GM21576 (cell line): ENCODE data around the gene CENPX.

Experiments
- ATAC-seq: cut with Tn5 transposase; IDR thresholded peaks from one replicate; pipeline ENCODE4 v1.9.1; 2021; ENCODE audit warnings: mild to moderate bottlenecking, moderate library complexity; ENCODE audit not compliant: unreplicated experiment

The CENPX gene

GRCh38 chr17:82025401-82026107 is 2.9 kb upstream of the CENPX start:
- no peak for ATAC-seq

- ATAC-seq, result no peak
Observed at GRCh38 chr17:82024859-82025258, 2.2 kb upstream of the CENPX start.

DNA sequence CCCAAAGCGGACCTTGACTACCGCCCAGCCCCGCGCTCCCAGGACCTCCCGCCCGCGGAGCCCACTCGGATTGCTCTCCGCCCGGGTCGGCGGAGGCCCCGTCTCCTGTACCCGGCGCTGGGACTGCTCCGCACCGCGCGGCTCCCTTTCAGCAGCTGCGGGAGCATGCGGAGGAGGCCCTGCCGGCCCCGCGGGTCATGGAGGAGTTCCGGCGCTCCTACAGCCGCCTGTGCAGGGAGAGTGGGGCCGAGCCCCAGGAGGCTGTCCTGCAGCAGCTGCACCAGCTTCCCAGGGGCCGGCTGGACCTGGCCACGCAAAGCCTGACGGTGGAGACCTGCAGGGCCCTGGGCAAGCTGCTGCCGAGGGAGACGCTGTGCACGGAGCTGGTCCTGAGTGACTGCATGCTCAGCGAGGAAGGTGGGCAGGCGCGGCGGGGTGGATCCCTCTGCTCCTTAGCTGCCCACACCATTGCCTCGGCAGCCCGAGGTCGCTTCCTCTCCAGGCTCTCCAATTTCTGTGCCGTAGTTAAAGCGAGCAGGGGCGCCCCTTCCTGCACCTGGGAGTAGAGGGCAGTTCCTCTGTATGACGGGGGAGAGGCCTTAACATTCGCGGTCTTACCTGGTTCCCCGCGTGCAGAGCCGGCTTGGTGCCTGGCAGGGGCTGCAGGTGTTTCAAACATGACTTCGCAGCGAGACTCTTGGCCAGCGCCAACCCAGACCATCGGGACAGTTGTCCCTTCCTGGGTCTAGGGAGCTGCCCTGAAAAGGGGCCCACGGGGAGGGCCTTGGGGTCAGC is 966 bp upstream of the CENPX start:
- ATAC-seq, result peak; percentile 4

- peak; percentile 85 for ATAC-seq
Observed at GRCh38 chr17:82022981-82023446, 336 bp upstream of the CENPX start, which contains the start of gene LRRC45. LRRC45 (plus strand) TSS chr17:82023305; CDS start chr17:82023644, 339 bp downstream.

DNA sequence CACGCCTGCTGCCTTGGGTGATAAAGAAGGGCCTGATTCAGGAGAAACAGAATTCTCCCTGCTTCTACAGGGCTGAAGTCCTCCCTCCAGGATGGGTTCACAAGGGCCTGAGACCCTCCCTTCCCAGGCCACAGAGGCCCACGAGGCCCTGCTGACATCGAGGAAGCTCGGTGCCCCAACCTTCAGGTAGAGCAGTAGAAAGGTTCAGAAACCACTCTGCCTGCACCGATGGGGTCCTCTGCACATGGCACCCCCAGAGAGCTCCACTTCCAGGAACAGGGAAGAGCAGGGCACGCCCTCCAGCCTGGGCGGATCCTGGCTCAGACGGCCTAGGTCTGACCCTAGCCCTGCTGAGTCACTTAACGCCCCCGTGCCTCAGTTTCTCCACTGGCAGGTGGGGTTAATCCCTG is 773 bp downstream of the CENPX start:
- no peak for ATAC-seq

DNA sequence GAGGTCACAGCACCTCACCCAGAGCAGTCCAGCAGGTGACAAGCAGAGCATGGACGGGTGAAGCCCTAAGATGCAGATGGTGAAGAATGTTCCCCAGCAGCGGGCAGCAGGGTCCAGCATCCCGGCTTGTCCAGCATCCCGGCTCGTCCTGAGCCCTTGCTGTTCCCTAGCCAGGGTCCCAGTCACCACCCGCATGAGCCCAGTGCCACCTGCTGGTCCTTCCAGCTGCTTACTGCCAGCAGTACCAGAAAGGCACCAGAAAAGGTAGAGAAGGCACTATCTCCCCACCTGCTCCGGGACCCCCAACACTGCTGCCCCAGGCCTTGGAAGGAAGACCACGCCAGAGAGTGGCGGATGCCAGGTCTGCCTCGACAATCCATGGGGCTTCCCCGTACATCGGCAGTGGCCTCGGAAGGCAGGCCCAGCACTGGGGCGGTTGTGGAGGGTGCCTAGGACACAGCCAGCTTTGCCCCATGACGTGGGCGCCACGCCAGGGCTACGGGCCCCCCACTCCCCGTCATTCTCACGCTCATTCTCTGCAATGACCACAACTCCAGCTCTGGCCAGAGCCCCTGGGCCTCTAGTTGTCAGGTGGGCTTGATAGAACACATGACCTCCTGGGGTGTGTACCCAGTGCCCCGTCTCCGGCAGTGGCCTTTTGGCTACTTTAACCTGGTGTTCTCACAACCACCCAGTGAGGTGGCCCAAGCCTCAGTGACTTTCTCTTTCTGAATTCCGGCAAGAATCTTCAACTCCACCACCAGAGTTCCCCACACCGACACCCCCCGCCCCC is 1.4 kb downstream of the CENPX start:
- ATAC-seq, result no peak

GRCh38 chr17:82020572-82021106 is 2.0 kb downstream of the CENPX start:
- no peak for ATAC-seq

- no peak for ATAC-seq
Observed at GRCh38 chr17:82019690-82020571, 2.7 kb downstream of the CENPX start.

- ATAC-seq, result no peak
Observed at GRCh38 chr17:82018989-82019689, 3.5 kb downstream of the CENPX start.

- no peak for ATAC-seq
Observed at GRCh38 chr17:82018152-82018988, 4.3 kb downstream of the CENPX start.

DNA sequence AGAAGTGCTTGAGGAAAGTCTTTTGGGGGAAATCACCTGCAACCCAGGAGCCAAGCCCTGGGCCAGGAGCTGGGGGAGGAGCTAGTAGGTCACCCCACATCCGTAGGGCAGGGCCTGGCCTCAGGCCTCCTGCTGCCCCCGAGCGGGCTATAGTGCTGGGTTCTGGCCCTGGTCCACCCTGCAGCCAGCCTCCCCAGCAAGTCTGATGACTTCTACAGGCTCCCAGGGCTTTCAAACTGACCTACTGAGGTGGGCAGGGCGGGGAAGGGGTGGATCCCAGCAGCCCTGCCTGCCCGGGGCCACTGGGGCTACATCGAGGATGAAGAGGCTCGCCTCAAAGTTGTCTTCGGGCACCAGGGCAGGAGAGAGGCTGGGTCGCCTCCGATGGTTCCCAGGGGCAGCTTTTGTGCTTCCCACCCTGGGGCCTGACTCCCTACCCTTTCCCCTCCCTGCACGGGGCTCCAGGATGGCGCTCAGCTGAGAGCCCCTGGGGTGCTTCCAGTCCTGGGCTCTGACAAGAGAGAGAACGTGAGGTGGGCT is 5.0 kb downstream of the CENPX start:
- no peak for ATAC-seq

DNA sequence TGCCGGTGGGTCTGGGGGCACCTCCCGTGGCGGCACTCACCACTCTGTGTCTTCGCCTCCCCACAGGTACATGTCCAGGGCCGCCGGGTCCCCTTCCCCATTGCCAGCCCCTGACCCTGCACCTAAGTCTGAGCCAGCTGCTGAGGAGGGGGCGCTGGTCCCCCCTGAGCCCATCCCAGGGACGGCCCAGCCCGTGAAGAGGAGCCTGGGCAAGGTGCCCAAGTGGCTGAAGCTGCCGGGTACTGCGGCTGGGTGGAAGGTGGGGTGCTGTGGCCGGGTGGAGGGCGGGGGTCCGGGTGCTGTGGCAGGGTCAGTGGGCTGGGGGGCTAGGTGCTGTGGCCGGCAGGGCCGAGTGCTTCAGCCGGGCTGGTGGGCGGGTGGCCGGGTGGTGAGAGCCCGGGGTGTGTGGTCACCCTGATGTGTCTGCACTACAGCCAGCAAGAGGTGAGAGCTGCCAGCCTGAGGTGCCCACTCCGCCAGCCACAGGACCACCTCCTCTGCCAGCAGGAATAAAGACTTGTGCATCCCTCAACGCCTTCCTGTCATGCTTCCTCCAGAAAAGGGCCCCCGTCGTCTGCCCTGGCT is 5.7 kb downstream of the CENPX start:
- ATAC-seq, result no peak

GRCh38 chr17:82016061-82016874 is 6.4 kb downstream of the CENPX start:
- no peak for ATAC-seq

- ATAC-seq, result no peak
Observed at GRCh38 chr17:82015311-82015971, 7.2 kb downstream of the CENPX start.

- no peak for ATAC-seq
Observed at GRCh38 chr17:82014971-82015310, 7.7 kb downstream of the CENPX start.

DNA sequence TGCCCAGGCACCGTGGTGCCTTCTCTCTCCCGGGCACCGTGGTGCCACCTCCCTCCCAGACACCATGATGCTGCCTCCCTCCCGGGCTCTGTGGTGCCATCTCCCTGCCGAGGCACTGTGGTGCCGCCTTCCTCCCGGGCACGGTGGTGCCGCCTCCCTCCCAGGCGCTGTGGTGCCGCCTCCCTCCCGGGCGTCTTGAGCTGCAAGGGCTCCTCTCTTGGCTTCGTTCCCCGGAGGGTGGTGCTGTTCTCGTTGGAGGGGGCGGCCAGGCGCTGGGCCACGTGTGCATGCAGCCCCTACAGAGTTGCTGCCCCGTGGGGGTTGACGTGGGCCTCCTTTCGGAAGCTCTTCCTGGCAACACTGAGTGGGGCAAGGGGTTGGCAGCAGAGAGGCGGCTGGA is 8.2 kb downstream of the CENPX start:
- no peak for ATAC-seq
